Upper lobe of left lung (tissue), 4 donors: ENCODE results near the gene DIRAS1.

Experiments used
- CTCF ChIP-seq, 6 experiments: fragments of 450-650 bp in 4 of 6; fragments of 200-600 bp in 2 of 6; sonication (generic) in 2 of 6; IDR thresholded peaks; one replicate each; pipeline ENCODE4 v1.5.1; 2016 to 2019; ENCODE audit warnings: antibody characterized with exemption in 6 of 6
- EP300 ChIP-seq, 4 donors: sonication (generic); formaldehyde crosslinking; IDR thresholded peaks; one replicate each; pipeline ENCODE4 v1.5.1; 2017; ENCODE audit warnings: antibody characterized with exemption in 4 of 4, control low read depth in 2 of 4
- POLR2A ChIP-seq, 4 donors: fragments of 450-650 bp; IDR thresholded peaks; one replicate each; pipeline ENCODE4 v1.5.1; 2016 to 2017; ENCODE audit warnings: antibody characterized with exemption in 4 of 4, mild to moderate bottlenecking in 2 of 4
- POLR2AphosphoS5 ChIP-seq, 2 donors: sonication (generic); formaldehyde crosslinking; IDR thresholded peaks; one replicate each; pipeline ENCODE4 v1.5.1; 2017; ENCODE audit warnings: antibody characterized with exemption in 2 of 2

- TF ChIP-seq CTCF (IDR thresholded peaks at IDR 0.05) = no peak
- TF ChIP-seq POLR2A (IDR thresholded peaks at IDR 0.05) = no peak
- TF ChIP-seq EP300 (IDR thresholded peaks at IDR 0.05) = no peak
- no peak for TF ChIP-seq POLR2AphosphoS5 (IDR thresholded peaks at IDR 0.05)
Measured at GRCh38 chr19:2680808-2681207, 40.4 kb downstream of the DIRAS1 start.
